Type B pancreatic cell (in vitro differentiated cells): ENCODE measurements around the gene ZNF789. TPM values are rescaled to one million over a fixed set of nuclear protein-coding genes. Genes with fewer than 3 reads are reported as not detected.
A peak's percentile ranks its signal among the peaks of the same experiment; 100 is the strongest.
"Not testable (repeated sequence)": the region's sequence is repeated elsewhere in the genome, so short reads cannot be mapped to it uniquely, and the experiment has no call there.

Source experiments
- DNase-seq: peaks from one replicate; pipeline ENCODE4 v3.0.0; 2021; ENCODE audit warnings: mixed read lengths; ENCODE audit not compliant: unreplicated experiment; ENCODE audit errors: extremely low spot score
- H3K27ac Mint-ChIP-seq: 2 replicates; pipeline ENCODE4 v1.8.0; 2021; ENCODE audit warnings: mild to moderate bottlenecking, mixed read lengths
- H3K27me3 Mint-ChIP-seq: 2 replicates; pipeline ENCODE4 v1.8.0; 2021; ENCODE audit warnings: mixed read lengths
- H3K36me3 Mint-ChIP-seq: 2 replicates; pipeline ENCODE4 v1.8.0; 2021; ENCODE audit warnings: mixed read lengths
- H3K4me1 Mint-ChIP-seq: one replicate; pipeline ENCODE4 v1.8.0; 2021; ENCODE audit warnings: mixed read lengths; ENCODE audit not compliant: unreplicated experiment
- H3K4me3 Mint-ChIP-seq: 2 replicates; pipeline ENCODE4 v1.8.0; 2021; ENCODE audit warnings: mild to moderate bottlenecking, mixed read lengths
- H3K9me3 Mint-ChIP-seq: 2 replicates; pipeline ENCODE4 v1.8.0; 2021; ENCODE audit warnings: mixed read lengths
- long read RNA-seq: library from polyadenylated mRNA; unstranded; transcript quantifications from one replicate; pipeline ENCODE4 v2.0.0, GENCODE V29; 2020
- total RNA-seq: library from RNA; stranded (reverse); gene quantifications from 2 replicates; pipeline ENCODE4 v1.2.1, GENCODE V29; 2021; ENCODE audit warnings: low replicate concordance
- TF ChIP-seq, protein P1 (sequence below): fragments of 200-600 bp; sonication (generic); conservative IDR thresholded peaks from 2 replicates; pipeline ENCODE4 v1.5.0; 2021; ENCODE audit warnings: antibody characterized with exemption, mild to moderate bottlenecking

The ZNF789 gene
- total RNA-seq = 12.6 and 19.0 TPM in 2 replicates
- long read RNA-seq, partial matches to known transcripts = 0 of 18 reads
- long read RNA-seq, other reads (novel, unspliced or antisense) = 10 of 18 reads

DNA sequence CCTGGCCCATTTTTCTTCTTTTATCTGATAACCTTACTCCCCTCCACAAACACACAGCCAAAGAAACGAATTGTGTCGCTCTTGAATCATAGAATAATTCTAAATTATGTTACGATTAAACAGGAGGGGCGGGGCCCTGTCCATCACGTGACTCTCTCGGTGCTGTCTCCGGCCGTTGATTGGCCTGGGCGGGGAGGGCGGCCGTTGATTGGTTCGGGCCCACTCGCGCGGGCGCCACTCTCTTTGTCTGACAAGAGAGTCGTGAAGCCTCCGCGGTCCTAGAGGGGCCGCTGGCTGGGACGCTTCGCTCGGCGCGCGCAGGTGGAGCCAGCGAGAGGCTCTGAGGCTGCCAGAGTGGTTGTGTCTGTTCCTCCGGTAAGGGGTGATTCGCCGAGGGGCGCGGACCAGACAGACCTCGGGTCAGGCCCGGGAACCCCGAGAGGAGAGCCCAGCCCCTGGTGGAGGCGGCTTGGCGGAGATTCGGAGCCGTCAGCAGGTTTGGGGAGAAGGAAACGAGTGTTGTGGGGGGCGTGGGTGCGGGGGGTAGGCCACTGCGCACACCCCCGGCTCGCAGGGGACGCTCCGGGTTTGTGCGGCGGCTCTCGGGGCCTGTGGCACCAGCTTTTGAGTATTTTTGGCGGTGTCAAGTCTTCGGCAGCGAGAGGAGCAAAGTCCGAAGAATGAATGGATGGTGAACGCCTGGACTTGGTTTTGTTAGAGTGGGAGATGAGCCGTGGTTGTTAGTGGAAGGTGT is at the start of gene ZNF789:
TSS of gene ZNF789 (plus strand) at position 330 of the 754 bp plus-strand sequence. CDS start 3,567 bp downstream, outside the sequence.
- Mint-ChIP-seq H3K27ac (peak within 1 kb of the TSS; percentile 94), H3K9me3 (no peaks in the 10 kb centered on the region), H3K4me3 (peak within 1 kb of the TSS; percentile 99), H3K27me3 (peaks cover 16% of the 10 kb centered on the region), H3K4me1 (peaks cover 12% of the 10 kb centered on the region), H3K36me3 (peaks cover 3% of the 10 kb centered on the region)
- TF ChIP-seq, protein P1, sequence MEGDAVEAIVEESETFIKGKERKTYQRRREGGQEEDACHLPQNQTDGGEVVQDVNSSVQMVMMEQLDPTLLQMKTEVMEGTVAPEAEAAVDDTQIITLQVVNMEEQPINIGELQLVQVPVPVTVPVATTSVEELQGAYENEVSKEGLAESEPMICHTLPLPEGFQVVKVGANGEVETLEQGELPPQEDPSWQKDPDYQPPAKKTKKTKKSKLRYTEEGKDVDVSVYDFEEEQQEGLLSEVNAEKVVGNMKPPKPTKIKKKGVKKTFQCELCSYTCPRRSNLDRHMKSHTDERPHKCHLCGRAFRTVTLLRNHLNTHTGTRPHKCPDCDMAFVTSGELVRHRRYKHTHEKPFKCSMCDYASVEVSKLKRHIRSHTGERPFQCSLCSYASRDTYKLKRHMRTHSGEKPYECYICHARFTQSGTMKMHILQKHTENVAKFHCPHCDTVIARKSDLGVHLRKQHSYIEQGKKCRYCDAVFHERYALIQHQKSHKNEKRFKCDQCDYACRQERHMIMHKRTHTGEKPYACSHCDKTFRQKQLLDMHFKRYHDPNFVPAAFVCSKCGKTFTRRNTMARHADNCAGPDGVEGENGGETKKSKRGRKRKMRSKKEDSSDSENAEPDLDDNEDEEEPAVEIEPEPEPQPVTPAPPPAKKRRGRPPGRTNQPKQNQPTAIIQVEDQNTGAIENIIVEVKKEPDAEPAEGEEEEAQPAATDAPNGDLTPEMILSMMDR = no peak
- DNase-seq = peak; percentile 98

DNA sequence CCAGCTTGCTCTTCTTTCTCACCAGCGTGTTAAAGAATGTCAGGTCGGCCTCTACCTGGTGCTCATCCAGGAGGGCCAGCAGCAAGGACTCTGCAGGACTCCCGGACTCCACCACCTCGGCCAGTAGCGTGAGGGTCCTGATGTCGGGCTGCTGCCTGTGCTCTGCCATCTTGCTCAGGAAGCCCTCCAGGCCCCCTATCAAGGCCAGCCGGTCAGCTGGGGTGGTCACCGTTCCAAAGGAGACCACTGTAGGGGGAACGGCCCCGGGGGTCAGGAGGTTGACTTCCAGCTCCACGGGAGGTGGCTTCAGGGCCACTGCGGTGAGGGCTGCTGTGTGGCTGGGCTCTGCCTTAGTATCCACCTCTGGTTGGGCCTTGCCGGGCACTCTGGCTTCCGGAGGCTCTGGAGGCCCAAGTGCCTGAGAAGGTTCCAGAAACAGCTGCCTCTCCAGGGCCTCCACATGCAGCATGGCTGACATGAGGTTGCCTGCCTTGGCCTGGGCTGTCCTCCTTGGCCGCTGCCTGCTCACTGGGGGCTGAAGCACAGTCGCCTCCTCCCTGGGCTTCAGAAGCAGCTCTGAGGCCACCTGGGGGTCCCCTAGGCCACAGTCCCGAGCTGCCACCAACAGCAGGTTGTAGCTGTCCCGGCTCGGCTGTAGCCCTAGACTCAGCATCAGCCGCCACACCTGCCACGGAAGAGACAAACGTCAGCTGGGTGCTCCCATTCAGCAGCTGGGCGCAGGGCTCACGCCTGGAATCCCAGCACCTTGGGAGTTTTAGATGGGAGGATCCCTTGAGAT is 47.6 kb upstream of the ZNF789 start:
- TF ChIP-seq, protein P1 = no peak
- Mint-ChIP-seq H3K27ac (no peak overlapping the region), H3K4me1 (no peaks in the 10 kb centered on the region), H3K27me3 (no peaks in the 10 kb centered on the region), H3K9me3 (no peaks in the 10 kb centered on the region), H3K36me3 (peaks cover 5% of the 10 kb centered on the region), H3K4me3 (no peak overlapping the region)
- DNase-seq = no peak

DNA sequence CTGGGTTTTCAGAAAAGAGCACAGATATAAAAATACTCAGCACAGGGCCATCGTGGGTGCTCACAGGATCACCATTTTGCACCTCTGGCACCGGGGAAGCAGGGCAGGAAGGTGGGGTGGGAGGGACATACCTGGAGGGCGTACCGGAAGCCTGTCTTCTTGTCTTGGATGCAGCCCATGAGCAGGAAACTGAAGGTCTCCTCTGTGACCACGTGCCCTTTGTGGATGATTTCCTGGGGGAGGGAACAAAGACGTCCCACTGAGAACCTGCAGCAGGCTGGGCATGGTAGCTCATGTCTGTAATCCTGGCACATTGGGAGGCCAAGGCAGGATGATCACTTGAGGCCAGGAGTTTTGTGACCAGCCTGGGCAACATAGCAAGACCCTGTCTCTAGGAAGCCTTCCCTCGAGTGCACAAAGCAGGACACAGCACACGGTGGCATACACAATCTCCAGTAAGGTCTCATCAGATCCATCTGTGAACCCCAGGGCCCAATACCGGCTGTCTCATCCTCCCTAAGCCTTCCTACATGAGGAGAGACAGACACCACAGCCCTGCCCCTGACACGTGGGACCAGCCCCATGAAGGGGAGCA is 43.6 kb upstream of the ZNF789 start:
- H3K4me3 Mint-ChIP-seq = no peak overlapping the region
- H3K36me3 Mint-ChIP-seq = peaks cover 3% of the 10 kb centered on the region
- no peak for DNase-seq
- H3K4me1 Mint-ChIP-seq = no peaks in the 10 kb centered on the region
- H3K27me3 Mint-ChIP-seq = no peaks in the 10 kb centered on the region
- TF ChIP-seq, protein P1 = no peak
- no peaks in the 10 kb centered on the region for H3K9me3 Mint-ChIP-seq
- no peak overlapping the region for H3K27ac Mint-ChIP-seq

DNA sequence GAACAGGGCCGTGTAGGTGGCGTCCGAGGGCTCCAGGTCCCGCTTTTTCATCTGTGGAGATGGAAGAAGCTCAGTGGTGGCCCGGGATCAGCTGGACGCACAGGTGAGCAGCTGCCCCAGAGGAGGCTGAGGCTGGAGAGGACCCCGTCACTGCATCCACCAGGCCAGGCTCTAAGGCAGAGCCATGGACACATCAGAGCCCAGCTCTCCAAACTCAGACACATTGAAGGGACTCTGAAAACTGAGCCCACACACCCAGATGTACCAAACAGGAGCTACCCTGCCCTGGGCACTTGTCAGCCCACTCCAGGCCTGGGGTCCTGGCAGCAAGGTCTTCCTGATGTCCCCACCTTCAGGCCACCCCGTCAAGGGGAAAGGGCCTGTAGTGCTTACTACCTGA is 42.9 kb upstream of the ZNF789 start:
- no peak for DNase-seq
- no peaks in the 10 kb centered on the region for H3K4me1 Mint-ChIP-seq
- H3K9me3 Mint-ChIP-seq = no peaks in the 10 kb centered on the region
- H3K4me3 Mint-ChIP-seq = no peak overlapping the region
- H3K27me3 Mint-ChIP-seq = no peaks in the 10 kb centered on the region
- TF ChIP-seq, protein P1 = no peak
- peaks cover 3% of the 10 kb centered on the region for H3K36me3 Mint-ChIP-seq
- no peak overlapping the region for H3K27ac Mint-ChIP-seq

DNA sequence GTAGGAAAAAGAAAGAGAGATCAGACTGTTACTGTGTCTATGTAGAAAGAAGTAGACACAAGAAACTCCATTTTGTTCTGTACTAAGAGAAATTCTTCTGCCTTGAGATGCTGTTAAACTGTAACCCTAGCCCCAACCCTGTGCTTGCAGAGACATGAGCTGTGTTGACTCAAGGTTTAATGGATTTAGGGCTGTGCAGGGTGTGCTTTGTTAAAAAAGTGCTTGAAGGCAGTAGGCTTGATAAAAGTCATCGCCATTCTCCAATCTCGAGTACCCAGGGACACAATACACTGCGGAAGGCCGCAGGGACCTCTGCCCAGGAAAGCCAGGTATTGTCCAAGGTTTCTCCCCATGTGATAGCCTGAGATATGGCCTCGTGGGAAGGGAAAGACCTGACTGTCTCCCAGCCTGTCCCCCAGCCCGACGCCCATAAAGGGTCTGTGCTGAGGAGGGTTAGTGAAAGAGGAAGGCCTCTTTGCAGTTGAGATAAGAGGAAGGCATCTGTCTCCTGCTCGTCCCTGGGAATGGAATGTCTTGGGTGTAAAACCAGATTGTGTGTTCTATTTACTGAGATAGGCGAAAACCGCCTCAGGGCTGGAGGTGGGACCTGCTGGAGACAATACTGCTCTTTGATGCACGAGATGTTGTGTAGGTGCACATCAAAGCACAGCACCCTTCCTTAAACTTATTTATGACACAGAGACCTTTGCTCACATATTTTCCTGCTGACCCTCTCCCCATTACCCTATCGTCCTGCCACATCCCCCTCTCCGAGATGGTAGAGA is 40.7 kb upstream of the ZNF789 start:
- H3K4me1 Mint-ChIP-seq, H3K36me3 Mint-ChIP-seq, H3K27me3 Mint-ChIP-seq, H3K4me3 Mint-ChIP-seq, DNase-seq, H3K9me3 Mint-ChIP-seq: not testable (repeated sequence)
- peak overlapping the region; percentile 72 for H3K27ac Mint-ChIP-seq
